HG03159 (cell line): ENCODE data around the gene PHACTR3.

Experiments
- ATAC-seq: cut with Tn5 transposase; IDR thresholded peaks from one replicate; pipeline ENCODE4 v1.9.1; 2021; ENCODE audit warnings: mild to moderate bottlenecking, moderate library complexity; ENCODE audit not compliant: unreplicated experiment

Gene PHACTR3

DNA sequence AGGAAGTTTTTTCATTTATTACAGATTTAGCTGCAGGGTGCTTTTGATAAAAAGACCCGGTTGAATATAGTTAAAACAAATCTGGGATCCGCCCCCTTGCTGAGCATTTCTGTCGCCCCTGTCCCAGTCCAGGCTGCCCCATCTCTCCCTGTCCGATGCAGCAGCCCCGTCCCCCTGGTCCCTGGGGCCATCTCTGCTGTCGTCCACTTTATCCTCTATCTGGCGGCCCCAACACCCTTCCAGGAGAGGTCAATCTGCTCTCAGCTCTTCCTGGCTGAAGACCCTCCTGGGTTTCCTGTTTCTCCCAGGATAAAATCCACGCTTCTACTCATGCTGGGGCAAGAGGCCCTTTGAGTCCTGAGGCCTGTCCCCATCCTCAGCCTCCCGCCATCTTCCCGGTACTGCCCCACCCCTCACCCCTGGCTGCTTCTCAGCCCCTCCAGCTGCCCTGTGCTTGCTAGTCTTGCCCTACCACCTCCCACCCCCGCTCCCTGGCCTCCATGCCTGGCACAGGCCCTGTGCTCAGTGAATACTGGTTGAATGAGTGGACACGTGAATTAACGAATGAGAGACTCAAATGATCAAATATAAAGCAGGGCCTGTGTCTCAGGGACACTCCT, 16.0 kb upstream of the PHACTR3 start:
- no peak for ATAC-seq

DNA sequence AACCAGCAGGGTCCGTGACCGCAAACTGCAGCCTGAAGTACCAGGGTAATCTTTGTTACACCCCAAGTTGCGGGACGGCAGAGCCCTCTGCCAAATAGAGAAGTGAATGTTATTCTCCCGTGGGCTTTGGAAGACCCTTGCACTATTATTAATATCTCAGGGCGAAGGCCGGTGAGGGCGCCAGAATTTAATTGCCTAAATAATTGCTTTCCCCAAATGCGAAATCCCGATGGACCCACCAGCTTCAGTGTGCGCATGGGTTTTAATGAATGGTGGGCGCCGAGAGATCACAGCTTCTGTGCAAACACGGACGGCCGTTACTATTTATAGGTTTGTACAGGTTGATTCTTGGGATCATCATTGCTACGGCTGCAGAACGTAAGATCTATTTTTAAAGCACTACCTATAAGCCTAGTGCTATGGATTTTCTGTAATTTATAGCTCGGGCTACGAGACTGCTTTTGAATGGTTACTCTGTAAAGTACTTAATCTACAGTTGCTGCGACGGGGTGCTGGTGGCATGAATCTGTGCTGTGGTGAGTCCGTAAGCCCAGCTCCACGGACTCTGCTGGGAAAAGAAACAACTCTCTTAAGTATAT, 15.2 kb upstream of the PHACTR3 start:
- ATAC-seq, result no peak

DNA sequence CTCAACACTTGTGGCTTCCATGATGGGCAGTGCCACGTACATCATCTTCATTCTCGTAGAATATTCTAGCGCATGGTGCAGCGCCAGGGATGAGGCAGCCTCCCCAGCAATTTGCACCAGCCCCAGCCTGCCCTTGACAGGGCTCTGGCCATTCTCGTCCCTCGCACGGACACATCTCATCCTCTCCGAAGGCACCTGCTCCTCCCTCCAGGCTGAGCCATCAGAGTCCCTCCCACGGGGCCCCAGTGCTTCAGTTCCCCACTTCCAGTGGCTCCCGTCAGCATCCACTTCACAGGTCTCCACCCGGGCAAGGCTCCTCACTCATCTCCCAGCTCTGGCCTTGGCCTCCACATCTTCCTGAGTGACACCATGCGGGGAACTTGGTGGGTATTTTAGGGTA, 13.3 kb upstream of the PHACTR3 start:
- no peak for ATAC-seq

- ATAC-seq, result no peak
Measured at GRCh38 chr20:59596690-59597089, 7.7 kb upstream of the PHACTR3 start.

DNA sequence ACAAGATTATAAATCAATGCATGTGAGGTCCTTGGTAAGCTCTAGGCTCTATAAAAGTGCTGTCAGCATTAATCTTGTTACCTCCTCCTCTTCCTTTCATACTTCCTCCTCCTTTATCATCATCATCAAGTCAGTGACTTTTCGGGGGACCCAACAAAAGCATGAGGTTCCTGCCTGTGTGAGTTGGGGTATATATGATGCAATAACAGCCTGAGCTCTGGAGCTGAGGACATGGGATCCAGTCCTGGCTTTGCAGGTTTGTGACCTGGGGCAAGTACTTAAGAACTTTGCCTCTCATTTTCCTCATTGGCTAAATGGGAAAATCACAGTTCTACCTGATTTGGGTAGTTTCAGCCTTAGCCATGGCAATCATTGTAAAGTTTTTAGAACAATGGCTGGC, 7.1 kb upstream of the PHACTR3 start:
- no peak for ATAC-seq

DNA sequence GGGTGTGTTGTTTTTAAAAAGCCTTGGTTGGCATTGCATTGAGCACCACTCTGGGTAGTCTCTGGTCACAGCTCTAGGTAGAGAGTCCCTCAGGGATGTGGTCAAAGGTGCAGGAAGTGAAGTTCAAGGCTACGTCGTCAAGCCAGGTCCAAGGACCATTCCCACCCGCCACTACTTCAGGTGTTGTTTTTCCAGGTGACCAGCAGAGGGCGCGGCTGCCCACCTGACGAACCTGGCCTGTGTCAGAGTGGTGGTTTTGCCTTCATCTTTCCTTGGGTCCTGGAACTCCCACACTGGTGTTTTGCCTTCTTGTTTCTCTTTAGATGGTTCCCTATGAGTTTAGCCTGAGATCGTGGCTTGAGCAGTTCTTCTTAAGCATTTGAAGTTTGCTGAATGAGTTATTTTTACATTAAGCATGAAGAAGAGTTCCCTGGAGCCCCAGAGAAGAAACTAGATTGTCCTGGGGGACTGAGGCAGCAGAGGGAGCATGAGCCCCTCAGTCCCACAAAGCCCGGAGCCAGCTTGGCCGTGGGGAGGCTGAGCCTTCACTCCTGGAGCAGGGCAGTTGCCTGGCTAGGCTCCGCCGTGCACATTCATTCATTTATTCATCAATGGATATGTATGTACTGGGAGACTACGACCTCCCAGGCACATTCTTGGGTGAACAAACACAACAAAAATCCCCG, 5.6 kb upstream of the PHACTR3 start:
- ATAC-seq, result peak; percentile 70

- no peak for ATAC-seq
Measured at GRCh38 chr20:59599941-59600340, 4.4 kb upstream of the PHACTR3 start.

DNA sequence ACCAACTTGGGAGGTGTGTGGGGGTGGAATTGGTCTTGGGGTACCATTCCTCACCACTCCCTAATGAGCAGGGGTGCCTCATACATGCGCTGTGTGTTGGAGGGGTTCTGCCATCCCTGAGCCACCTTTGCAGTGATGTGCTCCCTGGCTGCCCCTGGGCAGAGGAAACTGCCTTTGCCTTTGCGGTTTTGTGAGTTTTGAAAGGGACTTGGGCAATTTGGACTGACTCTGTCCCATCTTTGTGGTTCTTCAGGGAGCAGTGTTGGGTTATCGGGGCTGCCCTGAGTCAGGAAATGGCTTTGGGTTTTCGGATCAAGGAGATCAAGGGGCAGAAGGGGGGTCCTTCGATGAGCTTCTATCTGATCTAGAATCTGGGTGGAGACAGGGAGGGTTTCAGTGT, 3.9 kb upstream of the PHACTR3 start:
- ATAC-seq, result no peak

DNA sequence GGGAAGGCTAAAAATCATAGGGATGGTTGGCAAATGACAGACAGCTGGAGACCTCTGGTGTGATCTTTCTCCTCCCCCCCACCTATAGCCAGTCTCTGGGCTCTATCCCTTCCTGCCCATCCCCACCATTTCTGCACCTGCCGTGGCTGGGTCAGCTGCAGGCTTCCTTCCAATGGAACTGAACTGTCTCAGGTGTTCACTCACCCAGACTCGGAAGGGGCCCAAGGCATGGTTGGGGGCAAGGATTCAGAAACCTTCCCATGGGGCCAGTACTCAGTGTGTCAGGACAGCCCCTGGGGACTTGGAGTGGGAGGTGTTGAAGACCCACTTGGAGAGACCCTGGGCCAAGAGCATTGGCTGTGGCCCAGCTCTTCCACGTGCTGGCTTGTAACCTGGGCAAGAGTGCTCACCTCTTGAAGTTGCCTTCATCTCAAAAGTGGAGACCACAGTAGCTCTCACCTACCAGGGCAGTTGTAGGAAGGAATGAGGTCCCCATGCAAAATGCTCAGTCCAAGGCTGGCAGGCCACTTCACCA, 1.7 kb upstream of the PHACTR3 start:
- no peak for ATAC-seq

GRCh38 chr20:59603176-59603575, 1.2 kb upstream of the PHACTR3 start:
- no peak for ATAC-seq

- ATAC-seq, result no peak
Measured at GRCh38 chr20:59604741-59605600, 631 bp downstream of the PHACTR3 start.

DNA sequence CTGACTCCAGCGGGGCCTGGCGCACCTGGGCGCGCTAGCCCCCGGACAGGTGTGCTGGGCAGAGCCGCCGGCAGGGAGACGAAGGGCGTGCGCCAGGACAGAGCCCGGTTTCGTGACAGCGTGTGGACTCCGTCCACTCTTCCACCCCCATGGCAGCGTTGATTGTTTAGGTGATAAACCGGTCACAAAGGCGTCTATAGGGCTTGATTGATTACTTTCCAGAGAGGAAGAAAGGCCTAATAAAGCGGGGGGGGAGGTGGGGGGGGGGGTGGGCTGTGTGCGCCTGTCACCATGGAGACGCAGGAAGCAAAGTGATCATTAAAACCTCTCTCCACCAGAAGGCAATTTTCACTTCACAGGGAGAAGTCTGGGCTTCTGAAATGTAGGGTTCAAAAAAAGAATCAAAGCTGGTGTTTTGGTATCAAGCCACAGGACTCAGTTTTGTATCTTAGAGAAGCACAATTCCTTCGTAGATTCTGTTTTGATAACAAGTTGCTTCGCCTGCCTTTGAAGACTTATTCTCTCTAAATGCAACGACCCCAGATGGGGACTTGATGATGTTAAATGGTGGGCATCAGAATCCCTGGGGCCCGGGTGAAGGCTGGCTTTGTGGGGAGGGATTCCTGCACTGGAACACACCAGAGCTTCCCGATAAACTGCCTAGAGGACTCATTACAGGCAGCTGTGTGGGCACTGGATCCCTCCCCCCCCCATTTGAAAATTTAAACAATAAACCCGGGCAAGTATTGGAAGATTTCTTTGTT, 1.4 kb downstream of the PHACTR3 start:
- no peak for ATAC-seq

- ATAC-seq, result no peak
Measured at GRCh38 chr20:59606566-59606965, 2.2 kb downstream of the PHACTR3 start.

DNA sequence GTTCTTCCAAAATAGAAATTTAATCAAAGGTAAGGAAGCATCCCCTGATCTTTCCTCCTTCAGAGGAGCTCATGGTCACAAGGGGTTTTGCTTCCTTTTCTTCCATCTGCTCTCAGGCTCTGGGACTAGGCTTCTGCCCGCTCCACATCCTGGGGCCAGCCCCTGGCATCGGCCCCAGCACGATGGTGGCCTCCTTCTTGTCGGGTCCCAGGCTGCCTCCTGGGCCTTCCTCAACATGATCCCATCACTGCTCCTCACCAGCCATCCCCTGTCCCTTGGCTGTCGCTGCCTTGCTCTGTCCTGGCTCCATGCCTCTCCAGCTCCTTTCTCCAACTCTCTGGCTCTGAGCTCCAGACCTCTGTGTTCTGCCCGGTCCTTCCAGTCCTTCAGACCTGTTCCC, 4.1 kb downstream of the PHACTR3 start:
- no peak for ATAC-seq

DNA sequence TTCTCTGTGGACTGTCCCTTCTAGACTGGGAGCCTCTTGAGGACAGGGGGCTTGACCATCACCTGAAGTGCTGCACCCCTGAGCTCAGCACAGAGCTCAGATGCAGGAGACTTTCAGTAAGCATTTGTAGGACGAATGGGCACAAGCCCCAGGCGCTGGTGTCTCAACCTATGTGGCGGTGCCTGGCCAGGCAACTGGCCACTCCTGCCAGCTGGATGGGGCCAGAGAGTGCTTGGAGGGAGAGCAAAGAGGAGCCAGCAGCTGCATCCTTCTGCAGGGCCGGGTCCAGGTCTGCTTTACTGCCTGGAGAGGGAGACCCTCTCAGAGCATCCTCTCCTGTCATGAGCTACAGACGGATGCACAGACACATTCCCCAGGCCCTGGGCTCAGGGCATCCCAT, 4.5 kb downstream of the PHACTR3 start:
- ATAC-seq, result no peak

GRCh38 chr20:59611286-59611685, 6.9 kb downstream of the PHACTR3 start:
- ATAC-seq, result no peak

DNA sequence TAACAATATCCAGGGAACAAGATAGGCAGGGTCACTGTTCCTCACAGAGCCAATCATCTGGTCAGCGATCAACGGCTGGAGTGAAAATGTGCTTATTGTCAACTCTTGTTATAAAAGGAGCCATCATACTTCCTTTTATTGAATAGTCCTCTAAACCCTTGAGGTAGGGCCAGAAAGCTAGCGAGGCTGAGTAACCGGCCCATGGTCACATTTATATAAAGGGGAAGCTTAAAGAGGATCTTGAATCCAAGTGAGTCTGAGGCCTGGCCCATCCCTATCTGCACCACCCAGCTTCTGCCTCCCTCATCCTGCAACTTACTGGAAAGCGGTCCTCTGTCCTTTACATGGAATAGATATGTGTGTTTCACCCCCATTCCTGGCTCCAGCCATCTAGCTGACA, 9.5 kb downstream of the PHACTR3 start:
- ATAC-seq, result no peak

DNA sequence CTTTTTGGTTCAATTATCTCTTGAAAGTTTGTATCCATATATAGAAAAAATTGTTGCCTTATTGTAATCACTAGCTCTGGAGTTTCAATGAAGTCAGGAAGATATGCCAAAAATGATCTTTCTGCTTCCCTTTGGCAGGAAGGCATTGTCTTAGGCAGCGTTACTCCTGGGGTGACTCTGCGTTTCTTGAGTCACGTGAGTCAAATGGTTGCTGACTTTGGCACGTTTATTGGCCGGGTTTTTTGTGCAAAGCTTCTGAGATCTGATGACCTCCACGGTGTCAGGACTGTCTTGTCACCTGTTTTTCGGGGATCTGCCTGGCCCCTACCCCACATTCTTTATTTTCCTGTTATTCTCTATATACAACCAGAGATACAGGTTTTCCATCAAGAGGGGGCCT, 10.4 kb downstream of the PHACTR3 start:
- no peak for ATAC-seq

DNA sequence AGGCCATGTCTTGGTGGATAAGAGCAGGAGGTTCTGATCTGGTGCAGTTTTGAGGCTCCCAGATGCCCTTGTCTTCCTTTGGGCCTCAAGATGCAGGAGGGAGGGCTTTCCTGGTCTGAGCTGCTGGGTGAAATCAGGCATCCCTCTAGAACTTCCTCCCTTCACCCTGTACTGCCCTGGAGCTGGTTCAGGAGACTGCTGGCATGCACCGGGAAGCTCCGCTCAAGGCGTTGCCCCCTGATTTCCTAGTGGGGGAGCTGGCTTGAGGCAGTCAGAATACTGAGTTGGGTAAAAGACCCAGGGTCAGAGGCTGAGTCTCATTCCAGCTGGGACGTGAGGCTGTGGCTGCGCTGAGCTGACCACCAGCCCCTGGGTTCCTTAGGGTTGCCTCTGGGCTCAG, 12.0 kb downstream of the PHACTR3 start:
- no peak for ATAC-seq

- ATAC-seq, result no peak
Measured at GRCh38 chr20:59617221-59617620, 12.9 kb downstream of the PHACTR3 start.

- ATAC-seq, result no peak
Measured at GRCh38 chr20:59618131-59618530, 13.8 kb downstream of the PHACTR3 start.
